ENCODE measurements around the gene DLX2. TPM values are rescaled to one million over a fixed set of nuclear protein-coding genes. Genes with fewer than 3 reads are reported as not detected.

DLX2 gene
- total RNA-seq, 1 donor from 2014 or later = not detected

- DNase-seq = no peak
Observed at GRCh38 chr2:172094294-172095145, 8.2 kb downstream of the DLX2 start.

DNA sequence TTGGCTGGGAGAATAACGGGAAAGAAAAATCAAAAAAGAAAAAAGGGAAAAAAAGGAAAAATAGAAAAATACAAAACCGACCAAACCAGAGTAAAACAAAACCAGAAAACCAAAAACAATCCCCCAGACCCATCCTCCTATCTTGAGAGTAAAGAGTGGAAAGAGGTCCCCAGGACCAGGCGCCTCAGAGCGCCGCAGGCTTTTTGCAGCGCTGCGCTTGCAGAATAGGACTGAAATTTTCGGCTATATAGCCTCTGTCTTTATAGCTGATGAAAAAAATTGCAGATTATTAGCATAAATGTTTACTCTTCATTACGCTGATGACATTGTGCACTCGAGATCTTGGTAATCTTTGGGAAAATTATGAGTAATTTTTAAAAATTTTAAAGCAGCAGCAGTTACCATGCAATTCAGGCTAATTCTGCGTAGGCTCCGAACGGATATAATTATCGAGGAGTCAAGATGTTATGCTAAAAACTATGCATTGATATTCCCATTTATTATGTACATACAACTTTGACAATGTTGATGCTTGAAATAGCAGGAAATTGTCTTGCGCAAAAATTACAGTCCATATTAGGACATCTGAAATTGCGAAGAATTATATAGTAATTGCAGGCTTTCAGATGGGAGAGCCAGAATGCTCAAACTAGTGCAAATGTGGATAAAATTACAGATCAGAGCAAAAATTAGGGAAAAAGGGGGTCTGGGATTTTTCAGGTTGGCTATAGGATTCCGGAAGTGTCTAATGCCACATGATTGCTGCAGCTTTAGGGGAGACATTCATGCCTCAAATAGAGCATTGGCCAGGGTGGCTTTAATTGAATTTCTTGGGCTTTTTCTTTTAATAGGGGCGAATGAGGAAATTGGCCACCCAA is 9.0 kb downstream of the DLX2 start:
- DNase-seq = no peak

DNA sequence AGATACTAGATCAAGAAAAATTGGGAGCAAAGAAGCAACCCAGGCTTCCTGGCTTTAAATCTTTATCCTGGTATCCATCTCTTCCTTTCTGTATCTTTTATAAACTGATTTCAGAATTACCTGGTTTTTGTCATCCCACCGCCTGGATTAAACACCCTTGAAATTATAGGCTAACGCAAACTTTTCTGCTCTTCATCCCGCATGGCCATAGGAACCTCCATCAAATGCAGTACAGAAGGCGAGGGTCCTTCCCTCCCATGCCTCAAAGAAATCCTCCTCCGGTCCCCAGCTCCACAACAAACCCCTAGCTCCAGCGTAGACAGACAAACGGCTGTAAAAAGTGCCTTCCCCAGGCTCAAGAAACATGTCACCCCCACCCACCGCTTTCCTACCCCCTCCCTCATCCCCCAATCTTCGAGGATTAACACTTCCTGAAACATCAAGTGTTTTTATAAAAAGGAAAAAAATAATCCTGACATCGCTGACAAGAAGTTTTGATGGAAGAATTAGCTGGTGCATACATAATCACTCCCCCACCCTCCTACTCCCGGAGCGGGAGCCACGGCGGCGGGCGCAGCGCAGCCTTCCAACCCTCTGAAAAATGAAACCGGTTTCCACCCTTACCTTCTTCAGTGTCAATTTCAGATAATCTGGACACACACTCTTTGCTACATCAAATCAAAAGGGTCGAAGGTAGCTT is 9.8 kb downstream of the DLX2 start:
- no peak for DNase-seq

DNA sequence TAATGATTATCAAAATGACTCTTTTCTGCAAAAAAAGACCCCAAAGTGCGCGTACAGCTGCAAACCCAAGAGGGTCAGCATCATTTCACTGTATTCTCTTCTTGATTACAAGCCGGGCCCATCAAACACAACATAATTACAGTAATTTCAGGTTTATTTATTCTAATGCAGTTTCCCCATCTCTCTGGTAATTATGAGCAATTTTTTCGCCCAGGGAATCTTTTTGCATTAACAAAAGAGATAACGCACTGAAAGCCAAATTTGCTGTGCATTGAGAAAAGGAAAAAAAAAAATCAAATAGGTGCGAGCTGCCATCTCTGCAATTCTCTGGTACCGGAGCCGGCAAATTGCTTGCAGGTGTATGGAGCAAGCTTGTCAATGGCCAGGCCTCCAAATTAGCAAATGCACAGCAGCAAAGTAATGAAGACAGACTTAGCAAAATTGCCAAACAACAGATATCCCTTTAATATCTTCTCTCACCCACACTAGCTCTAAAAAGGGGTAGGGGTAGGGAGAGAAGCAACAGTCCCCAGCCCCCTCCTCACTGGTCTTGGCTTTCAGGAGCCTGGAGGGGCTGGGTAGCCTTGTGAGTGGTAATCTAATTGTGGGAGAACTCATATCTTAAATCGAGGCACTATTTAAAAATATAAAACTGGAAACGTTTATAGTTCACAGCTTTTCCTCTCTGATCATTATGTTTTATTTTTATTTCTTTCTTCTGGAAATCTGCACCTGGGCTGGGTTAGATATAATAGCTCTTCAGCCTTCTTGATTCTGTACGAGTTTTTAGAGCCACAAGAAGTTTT is 10.7 kb downstream of the DLX2 start:
- no peak for DNase-seq

- DNase-seq = no peak
Observed at GRCh38 chr2:172091000-172091641, 11.6 kb downstream of the DLX2 start.

DNA sequence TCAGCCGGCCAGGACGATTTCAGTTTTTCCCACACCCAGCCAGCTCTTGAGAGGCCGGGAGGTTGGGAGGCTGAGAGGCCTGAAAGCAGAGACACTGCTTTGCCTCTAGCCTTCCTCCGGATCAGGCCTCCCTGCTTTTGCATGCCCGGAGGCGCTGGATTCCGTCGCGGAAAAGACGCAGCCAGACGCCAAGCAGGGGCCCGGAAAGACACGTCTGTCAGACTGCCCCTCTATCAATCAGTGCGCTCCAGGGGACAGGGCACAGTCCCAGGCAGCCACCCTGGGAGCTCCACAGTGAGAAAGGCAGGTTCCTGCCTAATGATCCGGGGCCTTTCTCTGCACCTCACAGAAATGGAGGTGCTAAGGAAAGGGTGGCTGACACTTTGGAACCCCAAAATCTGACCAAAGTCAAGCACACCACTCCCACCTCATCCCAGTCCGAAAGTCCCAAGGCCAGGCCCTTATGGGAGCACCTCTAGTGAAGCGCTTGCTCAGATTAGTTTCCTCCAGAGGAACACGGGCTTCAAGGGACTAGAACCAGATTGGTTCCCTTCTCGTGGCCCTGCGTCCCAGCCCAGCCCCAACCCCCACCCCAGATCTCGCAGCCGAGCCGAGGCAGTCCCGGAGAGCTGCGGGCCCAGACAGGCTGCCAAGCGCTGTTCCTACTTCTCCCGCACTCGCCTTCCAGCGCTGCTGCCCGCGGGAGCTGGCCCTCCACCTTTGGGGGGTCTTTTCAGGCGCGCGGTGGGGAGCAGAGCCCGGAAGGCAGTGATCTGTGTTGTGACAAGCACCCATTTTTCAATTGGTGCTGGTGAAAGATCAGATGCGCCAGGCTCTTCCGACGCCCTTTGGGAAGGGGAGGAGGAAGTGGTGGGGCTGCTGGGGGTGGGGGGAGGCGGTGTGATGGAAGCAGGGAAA is 12.4 kb downstream of the DLX2 start:
- DNase-seq = no peak

- DNase-seq = no peak
Observed at GRCh38 chr2:172089633-172090032, 13.1 kb downstream of the DLX2 start.

DNA sequence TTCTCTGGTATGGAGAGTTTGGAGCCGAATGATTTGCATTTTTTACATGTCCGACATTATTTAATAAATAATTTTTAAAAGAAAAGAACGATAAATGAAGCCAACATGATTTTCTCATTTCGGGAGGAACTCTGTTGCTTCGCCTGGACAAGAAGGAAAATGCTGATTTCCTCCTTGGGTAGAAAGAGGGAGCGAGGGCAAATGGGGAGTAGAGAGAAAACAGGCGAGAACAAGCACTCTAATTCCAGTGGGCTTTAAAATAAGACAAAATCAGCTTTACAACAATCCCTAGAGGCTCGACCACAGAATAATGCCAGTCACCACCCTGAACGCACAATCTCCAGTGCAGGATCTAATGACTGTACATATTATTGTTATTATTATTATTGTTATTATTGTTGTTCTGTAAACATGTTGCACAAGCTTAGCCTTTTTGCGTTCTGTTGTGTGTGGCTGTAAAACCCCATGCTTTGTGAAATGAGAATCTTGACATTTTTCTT is 13.6 kb downstream of the DLX2 start:
- no peak for DNase-seq

DNA sequence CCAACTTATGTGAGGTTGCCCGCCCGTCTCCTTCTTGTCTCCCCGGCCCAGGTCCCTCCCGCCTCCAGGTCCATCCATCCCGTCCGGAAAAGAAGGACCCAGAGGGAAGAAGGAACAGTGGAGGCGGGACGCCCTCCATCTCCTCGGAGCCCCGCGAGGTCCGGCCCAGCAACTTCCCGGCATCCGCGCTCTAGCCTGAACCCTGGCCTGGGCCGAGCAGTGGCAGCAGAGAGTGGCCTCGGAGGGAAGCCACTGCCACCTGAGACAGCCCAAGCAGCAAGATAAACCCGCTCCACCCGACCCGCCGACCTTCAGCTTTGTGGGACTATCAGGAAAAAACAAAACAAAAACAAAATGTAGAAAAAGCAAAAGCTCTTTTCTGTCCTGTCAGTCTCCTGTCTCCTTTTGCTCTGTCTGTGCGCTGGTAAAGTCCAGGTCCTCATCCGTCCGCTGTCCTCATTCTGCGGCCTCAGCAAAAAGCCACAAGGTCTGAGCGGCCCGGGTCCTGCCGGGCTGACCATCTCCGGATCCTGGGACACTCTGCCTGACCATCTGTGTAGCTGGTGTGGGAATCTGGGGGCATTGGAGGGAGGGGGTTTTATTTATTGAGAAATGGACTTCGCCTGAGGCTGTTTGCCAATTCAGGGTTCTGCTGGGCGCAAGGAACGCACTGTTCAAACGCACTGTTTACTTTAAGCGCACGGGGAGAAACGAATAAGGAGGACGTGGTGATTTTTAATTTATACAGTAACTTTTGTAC is 14.3 kb downstream of the DLX2 start:
- DNase-seq = no peak

DNA sequence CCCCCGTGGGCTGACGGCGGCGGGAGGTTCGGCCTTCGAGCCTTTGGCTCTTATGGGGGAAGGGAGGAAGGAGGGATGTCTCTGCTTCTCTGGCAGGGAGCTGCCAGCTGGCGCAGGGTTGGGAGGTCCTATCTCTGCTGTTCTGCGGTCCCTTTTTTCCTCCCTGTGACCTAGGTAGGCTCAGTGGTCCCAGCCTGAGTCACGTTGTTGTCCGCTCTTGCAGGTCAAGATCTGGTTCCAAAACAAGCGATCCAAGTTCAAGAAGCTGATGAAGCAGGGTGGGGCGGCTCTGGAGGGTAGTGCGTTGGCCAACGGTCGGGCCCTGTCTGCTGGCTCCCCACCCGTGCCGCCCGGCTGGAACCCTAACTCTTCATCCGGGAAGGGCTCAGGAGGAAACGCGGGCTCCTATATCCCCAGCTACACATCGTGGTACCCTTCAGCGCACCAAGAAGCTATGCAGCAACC is 14.9 kb downstream of the DLX2 start:
- no peak for DNase-seq

- no peak for DNase-seq
Observed at GRCh38 chr2:172087207-172087779, 15.4 kb downstream of the DLX2 start.

DNA sequence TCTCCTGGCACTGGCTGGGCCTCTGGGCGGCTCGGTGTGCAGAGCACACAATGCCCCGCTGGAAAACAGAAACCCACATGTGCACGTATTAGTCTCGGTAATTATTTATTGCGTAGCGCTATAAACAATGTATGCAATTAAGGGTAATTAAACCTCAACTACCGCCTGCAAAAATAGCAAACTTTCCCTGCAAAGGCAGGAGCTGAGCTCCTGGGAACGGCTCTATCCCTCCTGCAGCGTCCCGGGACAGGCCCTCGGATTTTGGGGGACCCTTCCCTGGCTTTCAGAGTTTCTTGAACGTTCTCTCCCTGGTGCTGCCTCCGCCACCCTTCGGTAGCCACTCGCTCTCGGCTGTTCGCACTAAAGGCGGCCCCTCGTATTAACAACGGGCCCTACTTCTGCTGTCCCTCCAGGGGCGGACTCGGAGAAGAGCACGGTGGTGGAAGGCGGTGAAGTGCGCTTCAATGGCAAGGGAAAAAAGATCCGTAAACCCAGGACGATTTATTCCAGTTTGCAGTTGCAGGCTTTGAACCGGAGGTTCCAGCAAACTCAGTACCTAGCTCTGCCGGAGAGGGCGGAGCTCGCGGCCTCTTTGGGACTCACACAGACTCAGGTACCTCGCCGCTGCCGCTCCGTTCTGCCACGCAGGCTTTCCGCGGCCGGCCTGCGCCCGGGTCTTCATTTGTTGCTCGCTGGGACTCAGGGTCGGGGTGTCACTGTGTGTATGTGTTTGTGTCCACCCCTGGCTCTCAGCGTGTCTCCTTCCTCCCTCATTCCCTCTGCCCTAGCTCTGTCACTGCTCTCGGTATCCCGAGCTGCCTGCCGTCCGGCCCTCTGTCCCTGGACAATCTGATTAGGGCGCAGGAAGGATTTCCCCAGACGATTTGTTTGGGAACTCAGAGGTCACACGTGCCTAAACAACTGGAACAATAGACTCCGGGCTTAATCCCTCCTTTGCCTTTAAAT is 16.2 kb downstream of the DLX2 start:
- peak; percentile 43 for DNase-seq

GRCh38 chr2:172085460-172086159 is 17.1 kb downstream of the DLX2 start, which contains the start of gene DLX1:
Gene DLX1, plus strand, starts transcription at chr2:172085507. Its CDS starts 171 bp downstream, at chr2:172085678.
- no peak for DNase-seq

GRCh38 chr2:172084645-172085459 is 17.8 kb downstream of the DLX2 start:
- DNase-seq = peak; percentile 91

GRCh38 chr2:172084395-172084644 is 18.4 kb downstream of the DLX2 start:
- DNase-seq = no peak

- no peak for DNase-seq
Observed at GRCh38 chr2:172083628-172084394, 18.9 kb downstream of the DLX2 start.
